Ovary (tissue), 3 donors: ENCODE measurements around the gene C3.
"Not testable (repeated sequence)": the region's sequence is repeated elsewhere in the genome, so short reads cannot be mapped to it uniquely, and the experiment has no call there.

Experiments used
- CTCF ChIP-seq, 3 donors: fragments of 450-650 bp in 2 of 3; fragments of 200-600 bp in 1 of 3; IDR thresholded peaks; one replicate each; pipeline versions ENCODE4 v1.5.1 to v1.8.0; 2016 to 2022; ENCODE audit warnings: antibody characterized with exemption in 3 of 3, mild to moderate bottlenecking in 1 of 3
- EP300 ChIP-seq: sonication (generic); formaldehyde crosslinking; IDR thresholded peaks from one replicate; pipeline ENCODE4 v1.6.1; 2017; ENCODE audit warnings: antibody characterized with exemption
- POLR2A ChIP-seq: fragments of 450-650 bp; IDR thresholded peaks from one replicate; pipeline ENCODE4 v1.6.1; 2017; ENCODE audit warnings: antibody characterized with exemption, mild to moderate bottlenecking, moderate library complexity
- donor health status: DM: no; HTN: no; CAD: no.

GRCh38 chr19:6674408-6674807, 46.0 kb downstream of the C3 start:
- TF ChIP-seq CTCF (IDR thresholded peaks at IDR 0.05); POLR2A; EP300: not testable (repeated sequence)
